ENCODE results near the gene VSTM4. TPM values are rescaled to one million over a fixed set of nuclear protein-coding genes. Genes with fewer than 3 reads are reported as not detected.
A peak's percentile ranks its signal among the peaks of the same experiment; 100 is the strongest.

Gene VSTM4
- total RNA-seq, 1 donor from 2014 or later, result 2.2 TPM

GRCh38 chr10:49023752-49024151 lies 91.6 kb downstream of the VSTM4 start:
- DNase-seq (ENCODE audit: low read depth, low spot score), result no peak
- Mint-ChIP-seq H3K27ac (ENCODE audit: unreplicated experiment) (no peak overlapping the region), H3K36me3 (ENCODE audit: low read depth) (no peaks in the 10 kb centered on the region), H3K4me1 (peaks cover 4% of the 10 kb centered on the region), H3K4me3 (no peak overlapping the region), H3K9me3 (no peaks in the 10 kb centered on the region), H3K27me3 (ENCODE audit: low read depth) (no peaks in the 10 kb centered on the region)
- TF ChIP-seq, protein P1, sequence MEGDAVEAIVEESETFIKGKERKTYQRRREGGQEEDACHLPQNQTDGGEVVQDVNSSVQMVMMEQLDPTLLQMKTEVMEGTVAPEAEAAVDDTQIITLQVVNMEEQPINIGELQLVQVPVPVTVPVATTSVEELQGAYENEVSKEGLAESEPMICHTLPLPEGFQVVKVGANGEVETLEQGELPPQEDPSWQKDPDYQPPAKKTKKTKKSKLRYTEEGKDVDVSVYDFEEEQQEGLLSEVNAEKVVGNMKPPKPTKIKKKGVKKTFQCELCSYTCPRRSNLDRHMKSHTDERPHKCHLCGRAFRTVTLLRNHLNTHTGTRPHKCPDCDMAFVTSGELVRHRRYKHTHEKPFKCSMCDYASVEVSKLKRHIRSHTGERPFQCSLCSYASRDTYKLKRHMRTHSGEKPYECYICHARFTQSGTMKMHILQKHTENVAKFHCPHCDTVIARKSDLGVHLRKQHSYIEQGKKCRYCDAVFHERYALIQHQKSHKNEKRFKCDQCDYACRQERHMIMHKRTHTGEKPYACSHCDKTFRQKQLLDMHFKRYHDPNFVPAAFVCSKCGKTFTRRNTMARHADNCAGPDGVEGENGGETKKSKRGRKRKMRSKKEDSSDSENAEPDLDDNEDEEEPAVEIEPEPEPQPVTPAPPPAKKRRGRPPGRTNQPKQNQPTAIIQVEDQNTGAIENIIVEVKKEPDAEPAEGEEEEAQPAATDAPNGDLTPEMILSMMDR (conservative IDR thresholded peaks at IDR 0.05), result no peak

DNA sequence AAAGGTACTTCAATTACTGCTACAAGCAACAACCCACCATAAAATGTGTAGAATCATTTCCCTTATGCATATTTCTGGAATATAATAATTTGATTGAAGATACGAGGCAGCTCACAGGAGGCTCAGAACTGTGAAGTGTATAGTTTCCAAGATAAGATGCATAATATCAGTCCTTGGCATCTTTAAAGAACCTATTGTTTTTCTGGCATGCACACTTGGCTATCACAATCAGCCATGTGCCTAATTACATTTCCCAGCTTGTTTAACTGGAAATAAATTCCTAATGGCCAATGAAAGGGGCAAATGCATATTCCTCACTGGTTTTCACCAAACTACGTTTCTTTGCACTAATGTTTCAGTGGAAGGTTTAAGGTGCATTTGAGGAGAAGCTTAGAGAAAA lies 92.3 kb downstream of the VSTM4 start:
- Mint-ChIP-seq H3K9me3 (no peaks in the 10 kb centered on the region), H3K27me3 (ENCODE audit: low read depth) (no peaks in the 10 kb centered on the region), H3K4me1 (peaks cover 4% of the 10 kb centered on the region), H3K36me3 (ENCODE audit: low read depth) (no peaks in the 10 kb centered on the region), H3K27ac (ENCODE audit: unreplicated experiment) (no peak overlapping the region), H3K4me3 (no peak overlapping the region)
- TF ChIP-seq, protein P1 (conservative IDR thresholded peaks at IDR 0.05), result no peak
- no peak for DNase-seq (ENCODE audit: low read depth, low spot score)

- Mint-ChIP-seq H3K27me3 (ENCODE audit: low read depth) (no peaks in the 10 kb centered on the region), H3K4me3 (no peak overlapping the region), H3K9me3 (no peaks in the 10 kb centered on the region), H3K27ac (ENCODE audit: unreplicated experiment) (no peak overlapping the region), H3K4me1 (peaks cover 4% of the 10 kb centered on the region), H3K36me3 (ENCODE audit: low read depth) (no peaks in the 10 kb centered on the region)
- DNase-seq (ENCODE audit: low read depth, low spot score), result no peak
- TF ChIP-seq, protein P1 (conservative IDR thresholded peaks at IDR 0.05), result no peak
Measured at GRCh38 chr10:49021685-49022084, 93.6 kb downstream of the VSTM4 start.

DNA sequence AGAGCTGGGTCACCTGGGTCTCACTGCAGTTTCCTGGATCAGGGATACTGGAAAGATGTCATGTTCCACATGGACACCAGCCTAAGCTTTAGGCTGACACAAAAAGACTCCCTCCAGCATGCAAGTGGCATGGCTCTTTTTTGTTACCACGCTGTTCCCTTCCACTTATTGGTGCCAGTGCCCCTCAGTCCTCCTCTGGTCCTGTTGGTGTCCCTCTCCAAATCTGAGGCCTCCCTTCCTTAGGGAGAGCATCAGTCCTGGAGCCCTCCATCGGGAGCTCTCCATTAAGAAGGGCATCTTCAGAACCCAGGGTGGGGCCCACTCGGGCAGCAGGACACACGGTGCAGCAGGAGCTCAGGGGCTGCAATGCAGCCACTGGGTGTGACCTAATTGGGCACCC lies 99.6 kb downstream of the VSTM4 start:
- TF ChIP-seq, protein P1 (conservative IDR thresholded peaks at IDR 0.05), result no peak
- DNase-seq (ENCODE audit: low read depth, low spot score), result no peak
- Mint-ChIP-seq H3K4me3 (no peak overlapping the region), H3K9me3 (no peaks in the 10 kb centered on the region), H3K27me3 (ENCODE audit: low read depth) (no peaks in the 10 kb centered on the region), H3K36me3 (ENCODE audit: low read depth) (no peaks in the 10 kb centered on the region), H3K27ac (ENCODE audit: unreplicated experiment) (peak overlapping the region; percentile 86), H3K4me1 (peaks cover 11% of the 10 kb centered on the region)

- TF ChIP-seq, protein P1 (conservative IDR thresholded peaks at IDR 0.05), result no peak
- H3K36me3 Mint-ChIP-seq (ENCODE audit: low read depth), result no peaks in the 10 kb centered on the region
- no peak overlapping the region for H3K4me3 Mint-ChIP-seq
- peak overlapping the region; percentile 9 for H3K27ac Mint-ChIP-seq (ENCODE audit: unreplicated experiment)
- no peaks in the 10 kb centered on the region for H3K9me3 Mint-ChIP-seq
- DNase-seq (ENCODE audit: low read depth, low spot score), result no peak
- H3K27me3 Mint-ChIP-seq (ENCODE audit: low read depth), result no peaks in the 10 kb centered on the region
- peaks cover 18% of the 10 kb centered on the region for H3K4me1 Mint-ChIP-seq
Measured at GRCh38 chr10:49012603-49013002, 102.7 kb downstream of the VSTM4 start.

DNA sequence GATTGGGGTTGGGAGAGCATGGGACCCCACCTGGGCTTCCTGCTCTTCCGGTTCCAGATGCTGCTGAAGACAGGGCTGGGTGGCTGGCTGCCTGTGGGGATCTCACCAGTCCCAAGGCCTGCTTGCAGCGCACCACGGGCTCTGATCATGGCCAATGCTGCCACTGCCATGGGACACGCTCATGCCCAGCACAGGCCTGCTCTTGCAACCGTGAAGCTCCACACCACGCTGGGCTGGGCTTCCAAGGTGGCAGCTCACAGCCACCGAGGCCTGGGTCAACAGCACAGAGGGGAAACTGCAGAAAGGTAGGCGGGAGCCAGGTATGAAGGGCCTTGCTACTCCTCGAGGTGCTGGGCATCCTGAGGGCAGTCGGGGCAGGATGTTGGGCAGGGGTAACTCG lies 103.6 kb downstream of the VSTM4 start:
- Mint-ChIP-seq H3K4me3 (no peak overlapping the region), H3K27ac (ENCODE audit: unreplicated experiment) (no peak overlapping the region), H3K36me3 (ENCODE audit: low read depth) (no peaks in the 10 kb centered on the region), H3K9me3 (no peaks in the 10 kb centered on the region), H3K4me1 (peaks cover 18% of the 10 kb centered on the region), H3K27me3 (ENCODE audit: low read depth) (no peaks in the 10 kb centered on the region)
- TF ChIP-seq, protein P1 (conservative IDR thresholded peaks at IDR 0.05), result no peak
- no peak for DNase-seq (ENCODE audit: low read depth, low spot score)

Data from neural crest cell (in vitro differentiated cells).